Karpas-422 (cell line): ENCODE measurements around the gene OXER1. TPM values are rescaled to one million over a fixed set of nuclear protein-coding genes. Genes with fewer than 3 reads are reported as not detected.

Experiments
- DNase-seq: peaks from one replicate; pipeline ENCODE4 v3.0.0-alpha.2; 2015
- H2AFZ ChIP-seq: fragments of 200-600 bp; sonication (generic); 2 replicates; pipeline ENCODE4 v1.6.1; 2014; ENCODE audit warnings: antibody characterized with exemption, low read length, mixed read lengths
- H3K27ac ChIP-seq: fragments of 200-600 bp; sonication (generic); 2 replicates; pipeline ENCODE4 v1.5.1; 2014; ENCODE audit warnings: mild to moderate bottlenecking, low read length, moderate library complexity
- H3K27me3 ChIP-seq: fragments of 200-600 bp; sonication (generic); 2 replicates; pipeline ENCODE4 v1.6.1; 2014; ENCODE audit warnings: low read length, mixed read lengths
- H3K36me3 ChIP-seq: fragments of 200-600 bp; sonication (generic); 2 replicates; pipeline ENCODE4 v1.6.1; 2014; ENCODE audit warnings: low read length, mixed read lengths; ENCODE audit not compliant: insufficient read depth
- H3K4me1 ChIP-seq: fragments of 200-600 bp; sonication (generic); 2 replicates; pipeline ENCODE4 v1.6.1; 2014; ENCODE audit warnings: mild to moderate bottlenecking, low read length, mixed read lengths
- H3K4me2 ChIP-seq: fragments of 200-600 bp; sonication (generic); 2 replicates; pipeline ENCODE4 v1.6.1; 2014; ENCODE audit warnings: low read length, low read depth, mild to moderate bottlenecking; ENCODE audit not compliant: poor library complexity, severe bottlenecking
- H3K4me3 ChIP-seq: fragments of 200-600 bp; sonication (generic); 2 replicates; pipeline ENCODE4 v1.5.1; 2014; ENCODE audit warnings: mild to moderate bottlenecking, antibody characterized with exemption, low read length, mixed read lengths
- H3K79me2 ChIP-seq: fragments of 200-600 bp; sonication (generic); 2 replicates; pipeline ENCODE4 v1.6.1; 2014; ENCODE audit warnings: mild to moderate bottlenecking, low read length, mixed read lengths
- H3K9ac ChIP-seq: fragments of 200-600 bp; sonication (generic); 2 replicates; pipeline ENCODE4 v1.6.0; 2014; ENCODE audit warnings: low read length
- H3K9me2 ChIP-seq: fragments of 200-600 bp; sonication (generic), shearing (Covaris generic); replicated peaks from 2 replicates; pipeline ENCODE4 v1.6.0; 2014; ENCODE audit warnings: mild to moderate bottlenecking, low read length, moderate library complexity; ENCODE audit not compliant: insufficient read depth
- H3K9me3 ChIP-seq: fragments of 300-700, 200-600 bp; sonication (generic); 2 replicates; pipeline ENCODE4 v1.6.1; 2014; ENCODE audit warnings: low read length, mixed read lengths
- H4K20me1 ChIP-seq: fragments of 200-600 bp; sonication (generic); 2 replicates; pipeline ENCODE4 v1.6.1; 2014; ENCODE audit warnings: mild to moderate bottlenecking, antibody characterized with exemption, low read length, low read depth; ENCODE audit not compliant: insufficient read depth
- total RNA-seq: library from RNA; depleted of rRNA; stranded (reverse); fragments of >200 nt; shearing (Covaris generic); gene quantifications from 2 replicates; pipeline ENCODE4 v1.2.3, GENCODE V29; 2014; ENCODE audit warnings: low replicate concordance

OXER1 gene
- total RNA-seq, 1 experiment from 2014 or later: not detected

DNA sequence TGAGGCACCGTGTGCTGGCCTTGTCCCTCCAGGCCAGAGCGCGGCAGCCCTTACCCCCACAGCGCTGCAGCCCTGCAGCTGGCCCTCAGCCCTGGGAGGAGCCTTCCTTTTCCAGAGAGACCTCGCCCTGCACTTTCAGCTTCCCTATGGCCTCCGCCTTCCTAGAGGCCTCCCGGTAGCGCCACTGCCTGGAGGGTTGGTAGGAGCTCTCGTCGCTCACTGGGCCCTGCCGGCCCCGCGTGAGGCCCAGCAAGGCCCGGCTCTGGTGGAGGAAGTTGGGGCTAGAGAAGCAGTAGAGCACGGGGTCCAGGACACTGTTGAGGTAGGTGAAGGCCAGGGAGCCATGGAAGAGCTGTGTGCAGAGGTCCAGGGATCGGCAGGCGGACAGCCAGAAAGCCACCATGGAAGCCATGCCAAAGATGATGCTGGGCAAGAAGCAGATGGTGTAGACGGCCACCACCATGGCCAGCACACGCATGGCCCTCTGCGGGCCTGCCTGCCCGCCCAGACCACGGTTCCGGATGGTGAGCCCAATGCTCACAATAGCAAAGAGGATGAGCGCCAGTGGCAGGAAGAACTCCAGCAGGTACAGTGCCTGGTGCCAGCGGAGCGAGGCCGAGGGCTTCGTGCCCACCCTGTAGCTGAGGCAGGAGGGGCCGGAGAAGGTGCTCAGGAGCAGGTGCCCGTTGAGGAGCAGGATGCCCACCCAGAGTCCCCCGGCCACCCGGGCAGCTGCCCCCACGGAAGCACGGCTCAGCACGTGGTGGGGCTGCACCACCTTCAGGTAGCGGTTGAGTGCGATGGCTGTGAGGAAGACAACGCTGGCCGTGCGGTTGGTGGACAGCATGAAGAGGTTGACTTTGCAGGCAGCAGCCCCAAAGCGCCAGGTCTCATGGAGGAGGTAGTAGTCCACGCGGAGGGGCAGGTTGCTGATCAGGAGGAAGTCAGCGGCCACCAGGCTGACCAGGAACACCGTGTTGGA is 821 bp downstream of the OXER1 start:
- H4K20me1 ChIP-seq: no peaks in the 10 kb centered on the region
- H3K4me3 ChIP-seq: no peak overlapping the region
- H3K4me2 ChIP-seq: no peak overlapping the region
- H3K4me1 ChIP-seq: no peaks in the 10 kb centered on the region
- peaks cover 8% of the 10 kb centered on the region; the same call in 1 of the 2 replicates for H3K36me3 ChIP-seq
- no peak overlapping the region for H3K9ac ChIP-seq
- no peaks in the 10 kb centered on the region for H3K79me2 ChIP-seq
- no peaks in the 10 kb centered on the region for H3K9me2 ChIP-seq
- H3K27me3 ChIP-seq: no peaks in the 10 kb centered on the region
- no peaks in the 10 kb centered on the region for H3K9me3 ChIP-seq
- no peak for DNase-seq
- H2AFZ ChIP-seq: no peak overlapping the region
- H3K27ac ChIP-seq: no peak overlapping the region

DNA sequence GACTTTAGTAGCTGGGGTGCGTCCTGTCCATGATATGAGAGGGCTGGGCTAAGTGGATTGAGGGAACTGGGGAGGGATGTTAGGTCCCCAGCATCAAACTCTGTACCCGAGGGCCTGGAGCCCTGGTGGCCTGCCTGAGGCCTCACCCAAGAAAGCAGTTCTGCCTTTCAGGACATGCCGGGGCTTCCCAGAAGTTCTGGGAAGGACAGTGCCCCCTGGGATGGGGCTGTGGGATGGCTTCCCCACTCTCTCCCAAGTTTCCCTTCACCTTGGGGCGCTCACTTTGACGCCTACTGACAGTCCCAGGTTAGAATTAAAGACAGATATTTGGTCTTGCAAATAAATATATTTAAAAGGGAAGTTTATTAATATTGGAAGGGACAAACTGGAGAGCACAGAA is 1.8 kb downstream of the OXER1 start:
- no peak overlapping the region for H3K9ac ChIP-seq
- no peaks in the 10 kb centered on the region for H3K4me1 ChIP-seq
- no peak overlapping the region for H2AFZ ChIP-seq
- H3K4me3 ChIP-seq: no peak overlapping the region
- H3K79me2 ChIP-seq: no peaks in the 10 kb centered on the region
- H3K9me3 ChIP-seq: no peaks in the 10 kb centered on the region
- no peak for DNase-seq
- H3K27me3 ChIP-seq: no peaks in the 10 kb centered on the region
- H3K36me3 ChIP-seq: peaks cover 8% of the 10 kb centered on the region; the same call in 1 of the 2 replicates
- no peaks in the 10 kb centered on the region for H4K20me1 ChIP-seq
- no peak overlapping the region for H3K27ac ChIP-seq
- H3K9me2 ChIP-seq: no peaks in the 10 kb centered on the region
- H3K4me2 ChIP-seq: no peak overlapping the region

DNA sequence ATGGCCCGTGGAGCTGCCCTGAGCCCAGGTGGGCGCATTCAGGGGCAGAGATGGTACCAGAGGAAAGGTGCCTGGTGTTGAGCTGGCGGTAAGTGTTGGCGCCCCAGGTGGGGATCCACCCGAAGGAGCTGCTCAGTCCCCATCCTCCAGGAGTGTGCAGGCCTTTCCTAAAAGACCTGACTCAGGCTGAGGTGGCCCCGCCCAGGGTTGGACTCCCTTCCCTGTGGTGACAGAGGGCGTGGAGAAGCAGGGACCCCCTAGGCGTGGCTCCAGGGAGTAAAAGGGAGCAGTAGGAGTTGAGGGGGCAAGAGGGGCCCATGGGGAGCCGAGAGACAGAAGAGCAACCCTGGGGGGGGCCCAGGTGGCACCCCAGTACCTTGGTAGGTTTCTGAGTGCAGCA is 2.4 kb downstream of the OXER1 start:
- no peaks in the 10 kb centered on the region for H3K27me3 ChIP-seq
- H4K20me1 ChIP-seq: no peaks in the 10 kb centered on the region
- H3K27ac ChIP-seq: no peak overlapping the region
- H3K9ac ChIP-seq: no peak overlapping the region
- no peaks in the 10 kb centered on the region for H3K9me2 ChIP-seq
- no peak overlapping the region for H2AFZ ChIP-seq
- no peak overlapping the region for H3K4me3 ChIP-seq
- peaks cover 8% of the 10 kb centered on the region; the same call in 1 of the 2 replicates for H3K36me3 ChIP-seq
- H3K4me1 ChIP-seq: no peaks in the 10 kb centered on the region
- no peak overlapping the region for H3K4me2 ChIP-seq
- no peaks in the 10 kb centered on the region for H3K79me2 ChIP-seq
- no peaks in the 10 kb centered on the region for H3K9me3 ChIP-seq
- no peak for DNase-seq

DNA sequence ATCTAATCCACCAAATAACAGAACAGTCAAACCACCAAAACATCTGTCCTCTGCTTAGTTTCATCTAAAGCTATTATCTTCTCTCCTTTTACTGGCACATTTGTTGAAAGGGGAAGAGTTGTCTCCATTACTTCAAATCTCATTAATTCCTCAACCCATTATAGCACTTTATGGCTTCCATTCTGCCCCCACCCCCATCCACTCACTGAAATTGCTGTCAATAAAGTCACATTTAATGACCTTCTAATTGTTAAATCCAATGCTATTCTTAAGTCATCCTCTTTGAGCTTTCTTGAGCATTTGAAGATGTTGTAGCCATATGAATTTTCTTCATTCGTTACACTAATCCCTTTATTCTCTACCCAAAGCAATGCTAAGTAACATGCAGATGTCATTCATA is 5.2 kb downstream of the OXER1 start:
- no peaks in the 10 kb centered on the region for H3K9me3 ChIP-seq
- H3K4me1 ChIP-seq: no peaks in the 10 kb centered on the region
- no peak overlapping the region for H3K9ac ChIP-seq
- H3K27ac ChIP-seq: no peak overlapping the region
- peaks cover 17% of the 10 kb centered on the region; the same call in 1 of the 2 replicates for H3K36me3 ChIP-seq
- H3K4me2 ChIP-seq: no peak overlapping the region
- no peak overlapping the region for H2AFZ ChIP-seq
- H3K4me3 ChIP-seq: no peak overlapping the region
- no peaks in the 10 kb centered on the region for H4K20me1 ChIP-seq
- no peak for DNase-seq
- H3K27me3 ChIP-seq: no peaks in the 10 kb centered on the region
- no peaks in the 10 kb centered on the region for H3K9me2 ChIP-seq
- no peaks in the 10 kb centered on the region for H3K79me2 ChIP-seq

DNA sequence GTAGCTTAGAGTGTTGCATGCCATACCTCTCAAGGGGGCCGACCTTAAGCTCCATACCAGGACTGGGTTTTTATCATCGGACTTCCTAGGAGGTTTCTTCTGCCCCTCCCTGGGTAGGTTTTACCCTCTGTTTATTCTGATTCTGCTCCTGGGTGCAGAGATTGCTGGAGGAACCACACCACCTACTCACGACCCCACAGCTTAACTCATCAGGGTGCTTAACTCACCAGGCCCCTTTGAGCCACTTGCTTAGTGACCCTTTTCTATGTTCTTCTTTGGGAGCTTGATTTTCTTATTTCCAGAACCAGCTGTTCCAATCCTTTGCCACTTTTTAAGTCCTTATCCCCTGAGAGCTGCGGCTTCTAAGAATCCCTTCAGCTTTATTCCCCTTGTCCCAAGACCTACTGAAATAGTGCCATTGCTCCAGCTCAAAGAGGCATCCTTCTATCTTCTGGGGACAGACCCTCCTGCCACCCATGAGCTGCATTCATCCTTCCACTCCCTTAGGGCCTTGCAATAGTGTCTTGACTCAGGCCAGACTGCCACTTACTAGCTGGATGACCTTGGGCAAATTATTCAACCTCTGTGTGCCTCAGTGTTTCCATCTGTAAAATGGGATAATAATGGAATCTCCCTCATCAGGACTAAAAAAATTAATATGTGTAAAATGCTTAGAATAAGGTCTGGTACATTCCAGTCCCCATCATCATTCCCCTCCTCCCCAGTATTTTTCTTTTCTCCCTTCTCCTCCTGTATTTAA is 5.8 kb downstream of the OXER1 start:
- Histone ChIP-seq H3K4me2 (no peak overlapping the region), H3K27me3 (no peaks in the 10 kb centered on the region), H3K9ac (no peak overlapping the region), H3K36me3 (peaks cover 23% of the 10 kb centered on the region; the same call in 1 of the 2 replicates), H3K4me1 (no peaks in the 10 kb centered on the region), H4K20me1 (no peaks in the 10 kb centered on the region), H3K27ac (no peak overlapping the region), H3K9me2 (no peaks in the 10 kb centered on the region), H2AFZ (no peak overlapping the region), H3K4me3 (no peak overlapping the region), H3K9me3 (no peaks in the 10 kb centered on the region), H3K79me2 (no peaks in the 10 kb centered on the region)
- no peak for DNase-seq

DNA sequence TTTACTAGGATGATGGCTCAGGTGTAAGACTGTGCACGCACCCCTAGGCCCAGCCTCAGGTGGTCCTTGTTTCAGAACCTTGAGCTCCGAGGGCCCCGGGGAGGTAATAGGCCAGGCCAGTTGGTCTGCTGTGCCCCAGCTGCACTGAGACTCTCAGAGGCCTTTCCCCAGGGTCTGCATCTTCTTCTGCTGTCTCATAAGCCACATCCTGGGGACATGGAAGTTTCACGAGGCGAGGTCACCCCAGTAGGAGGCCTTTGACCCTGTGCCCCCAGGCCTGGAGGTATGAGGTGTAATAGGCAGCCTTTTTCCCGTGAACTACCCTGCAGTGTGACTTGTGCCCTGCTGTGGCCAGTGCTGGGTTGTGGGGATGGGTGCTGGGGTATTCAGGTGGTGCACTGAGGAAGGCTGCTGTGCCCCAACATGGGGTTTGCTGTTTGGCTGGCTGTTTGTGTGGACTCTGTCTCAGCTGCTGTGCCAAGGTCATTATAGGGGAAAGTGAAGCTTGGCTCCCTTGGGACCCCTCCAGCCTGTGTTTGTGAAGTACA is 6.9 kb downstream of the OXER1 start:
- H3K4me1 ChIP-seq: peaks cover 10% of the 10 kb centered on the region
- DNase-seq: no peak

DNA sequence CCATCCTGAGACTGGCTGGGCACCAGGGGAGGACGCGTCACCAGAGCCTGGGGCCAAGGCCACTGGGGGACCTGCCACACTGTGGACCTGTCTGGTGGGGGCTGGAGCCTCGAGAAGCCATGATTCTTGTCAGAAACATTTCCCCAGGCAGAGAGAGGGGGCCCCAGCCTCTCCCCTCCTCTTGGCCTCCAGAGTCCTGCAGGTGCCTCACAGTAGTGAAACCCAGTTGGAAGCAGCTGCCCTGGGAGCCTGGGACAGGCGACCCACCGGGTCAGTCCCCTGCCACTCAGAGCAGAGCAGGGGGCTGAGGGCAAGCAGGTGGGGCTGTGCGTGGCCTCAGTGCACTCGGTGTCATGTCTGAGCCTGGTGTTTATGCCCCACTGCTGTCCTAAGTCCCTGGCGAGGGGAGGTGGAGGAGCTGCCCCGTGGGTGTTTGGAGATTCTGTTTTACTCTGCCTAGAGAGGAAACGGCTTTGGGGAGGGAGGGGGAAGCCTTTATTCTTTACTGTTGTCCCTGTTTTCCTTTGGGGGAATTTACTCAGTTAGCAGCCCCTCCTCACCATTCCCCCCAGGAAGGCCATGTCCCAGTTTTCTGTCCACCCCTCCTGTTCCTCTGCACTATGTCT is 7.7 kb downstream of the OXER1 start:
- H3K9me2 ChIP-seq: no peaks in the 10 kb centered on the region
- no peak overlapping the region for H3K4me3 ChIP-seq
- H3K27ac ChIP-seq: no peak overlapping the region
- no peaks in the 10 kb centered on the region for H3K27me3 ChIP-seq
- H3K9ac ChIP-seq: no peak overlapping the region
- H2AFZ ChIP-seq: no peak overlapping the region
- peaks cover 18% of the 10 kb centered on the region for H3K4me1 ChIP-seq
- H3K79me2 ChIP-seq: no peaks in the 10 kb centered on the region
- peaks cover 27% of the 10 kb centered on the region; the same call in 1 of the 2 replicates for H3K36me3 ChIP-seq
- H4K20me1 ChIP-seq: no peaks in the 10 kb centered on the region
- H3K4me2 ChIP-seq: no peak overlapping the region
- no peak for DNase-seq
- no peaks in the 10 kb centered on the region for H3K9me3 ChIP-seq

More for the DNA sequence above, 6.9 kb downstream of the OXER1 start:
- no peak overlapping the region for H2AFZ ChIP-seq
- H3K4me3 ChIP-seq: no peak overlapping the region
- H3K9me2 ChIP-seq: no peaks in the 10 kb centered on the region
- no peaks in the 10 kb centered on the region for H3K79me2 ChIP-seq
- no peaks in the 10 kb centered on the region for H4K20me1 ChIP-seq
- H3K9me3 ChIP-seq: no peaks in the 10 kb centered on the region
- no peak overlapping the region for H3K4me2 ChIP-seq
- peaks cover 27% of the 10 kb centered on the region; the same call in 1 of the 2 replicates for H3K36me3 ChIP-seq
- no peak overlapping the region for H3K9ac ChIP-seq
- H3K27me3 ChIP-seq: no peaks in the 10 kb centered on the region
- no peak overlapping the region for H3K27ac ChIP-seq
